Activated CD8-positive, alpha-beta memory T cell treated with anti-CD3 and anti-CD28 coated beads for 24 hours (primary cell): ENCODE measurements around the gene PPFIA1.
A peak's percentile ranks its signal among the peaks of the same experiment; 100 is the strongest.
"Not testable (repeated sequence)": the region's sequence is repeated elsewhere in the genome, so short reads cannot be mapped to it uniquely, and the experiment has no call there.

Experiments used
- DNase-seq: peaks from one replicate; pipeline ENCODE4 v3.0.0-alpha.2; 2020

Gene PPFIA1

DNA sequence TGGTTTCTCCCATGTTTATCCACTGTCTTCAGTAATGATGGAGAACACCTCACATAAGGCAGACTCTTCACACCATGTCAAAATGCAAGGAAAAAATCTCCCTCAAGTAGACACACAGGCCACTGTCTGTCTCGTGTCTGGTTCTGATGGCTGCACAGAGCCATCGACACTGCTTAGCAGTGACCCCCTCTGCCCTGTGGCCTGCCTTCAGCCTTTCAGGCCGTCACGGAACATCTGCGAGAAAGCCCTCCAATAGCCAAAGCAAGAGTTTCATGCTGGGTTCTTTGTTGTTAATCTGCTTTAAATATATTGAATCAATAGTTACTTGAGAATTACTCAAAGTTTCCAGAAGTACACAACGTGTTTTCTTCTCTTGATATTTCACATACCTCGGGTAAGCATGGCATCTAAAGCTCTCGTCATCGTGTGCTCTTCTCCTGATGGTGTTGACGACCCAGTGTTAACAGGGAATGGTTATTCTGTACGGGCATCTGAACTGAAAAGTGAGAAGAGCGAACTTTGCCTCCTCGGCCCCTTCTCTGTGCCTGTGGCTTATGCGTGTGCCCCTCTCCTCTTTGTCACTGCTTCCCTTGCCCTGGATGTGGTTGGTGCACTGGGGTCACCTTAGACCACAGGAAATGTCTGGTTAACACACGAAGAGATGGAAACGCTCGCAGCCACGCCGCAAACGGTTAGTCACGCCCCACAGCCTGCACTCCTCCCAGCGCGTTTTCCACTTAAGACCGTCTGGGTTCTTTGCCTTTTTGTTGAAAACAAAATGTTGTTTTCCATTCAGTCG is 94.5 kb downstream of the PPFIA1 start:
- peak; percentile 86 for DNase-seq

DNA sequence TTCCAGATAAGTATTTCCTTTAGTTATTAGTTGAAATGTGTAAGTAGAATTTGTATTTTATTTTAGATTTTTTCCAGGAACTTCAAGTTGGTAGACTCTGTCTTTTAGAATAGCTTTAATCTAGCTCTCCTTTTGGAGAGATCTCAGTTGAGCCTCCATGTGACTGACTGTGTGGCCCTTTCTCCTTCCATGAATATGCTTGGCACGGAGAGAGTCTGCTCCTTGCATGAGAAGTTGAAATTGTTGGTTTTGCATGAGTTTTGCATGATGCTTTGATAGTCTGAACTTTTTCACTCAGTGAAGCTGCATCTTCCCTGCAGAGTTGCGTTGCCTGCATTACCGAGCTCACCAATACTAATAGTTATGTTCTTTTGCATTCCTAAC is 95.0 kb downstream of the PPFIA1 start:
- peak; percentile 57 for DNase-seq

DNA sequence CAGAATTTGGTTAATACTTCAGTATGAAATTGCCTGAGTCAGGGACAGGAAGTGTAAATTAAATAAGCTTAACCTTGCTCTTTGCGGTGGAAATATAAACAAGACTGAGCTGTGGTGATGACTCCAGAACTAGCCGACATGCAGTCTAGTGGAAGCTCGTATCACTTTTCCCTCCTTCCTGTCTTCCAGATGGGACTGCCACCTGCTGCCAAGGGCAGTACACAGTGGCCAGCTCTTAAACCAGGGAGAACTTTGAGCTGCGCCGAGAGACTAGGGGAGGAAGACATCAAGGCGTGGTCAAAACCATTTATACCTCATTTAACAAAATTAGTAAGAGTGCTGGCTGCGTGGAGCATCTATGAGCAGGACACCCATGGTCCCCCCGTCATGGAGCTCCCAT is 96.6 kb downstream of the PPFIA1 start:
- DNase-seq, result peak; percentile 54

DNA sequence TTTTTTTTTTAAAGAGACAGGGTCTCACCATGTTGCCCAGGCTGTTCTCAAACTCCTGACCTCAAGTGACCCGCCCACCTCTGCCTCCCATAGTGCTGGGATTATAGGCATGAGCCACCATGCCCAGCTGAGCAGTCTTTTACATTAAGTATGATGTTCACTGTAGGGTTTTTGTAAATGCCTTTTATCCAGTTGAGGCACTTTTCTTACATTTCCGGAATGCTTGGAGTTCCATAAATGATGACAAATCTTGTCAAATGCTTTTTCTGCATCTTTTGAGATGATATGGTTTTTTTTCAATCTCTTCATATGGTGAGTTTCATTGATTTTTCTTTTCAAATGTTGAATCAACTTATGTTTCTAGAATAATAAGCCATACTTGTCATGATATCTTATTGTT is 98.5 kb downstream of the PPFIA1 start:
- peak; percentile 19 for DNase-seq

DNA sequence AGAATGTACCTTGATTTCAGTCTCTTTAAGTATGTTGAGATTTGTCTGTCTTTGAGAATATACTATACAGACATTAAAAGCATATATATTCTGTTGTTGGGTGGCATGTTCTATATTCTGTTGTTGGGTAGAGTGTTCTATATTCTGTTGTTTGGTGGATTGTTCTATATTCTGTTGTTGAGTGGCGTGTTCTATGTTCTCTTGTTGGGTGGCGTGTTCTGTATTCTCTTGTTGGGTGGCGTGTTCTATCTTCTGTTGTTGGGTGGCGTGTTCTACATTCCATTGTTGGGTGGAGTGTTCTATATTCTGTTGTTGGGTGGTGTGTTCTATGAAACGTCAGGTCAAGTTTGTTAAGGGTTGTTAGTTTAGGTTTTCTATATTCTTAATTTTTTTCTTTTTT is 100.8 kb downstream of the PPFIA1 start:
- DNase-seq, result no peak

DNA sequence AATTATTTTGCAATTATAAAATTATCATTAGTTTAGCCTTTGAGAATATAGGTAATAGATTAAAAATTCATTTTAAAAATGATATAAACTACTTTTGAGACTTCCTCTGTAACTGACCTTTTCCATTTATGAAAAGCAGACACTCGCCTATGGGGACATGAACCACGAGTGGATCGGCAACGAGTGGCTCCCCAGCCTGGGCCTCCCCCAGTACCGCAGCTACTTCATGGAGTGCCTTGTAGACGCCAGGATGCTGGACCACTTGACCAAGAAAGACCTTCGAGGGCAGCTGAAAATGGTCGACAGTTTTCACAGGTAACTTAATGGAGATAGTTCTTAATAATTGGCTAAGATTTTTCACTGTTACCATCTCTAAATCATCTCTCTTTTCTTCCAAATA is 101.6 kb downstream of the PPFIA1 start:
- no peak for DNase-seq

DNA sequence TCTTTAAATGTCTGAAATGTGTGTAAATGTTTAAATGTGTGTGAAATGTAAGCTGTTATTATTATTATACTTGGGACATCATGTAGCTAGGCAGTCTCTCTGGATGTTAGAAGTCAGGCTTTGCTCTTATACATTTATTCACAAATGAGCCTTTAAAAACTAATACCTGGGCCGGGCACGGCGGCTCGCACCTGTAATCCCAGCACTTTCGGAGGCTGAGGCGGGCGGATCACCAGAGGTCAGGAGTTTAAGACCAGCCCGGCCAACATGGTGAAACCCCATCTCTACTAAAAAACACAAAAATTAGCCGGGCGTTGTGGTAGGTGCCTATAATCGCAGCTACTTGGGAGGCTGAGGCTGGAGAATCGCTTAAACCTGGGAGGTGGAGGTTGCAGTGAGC is 106.1 kb downstream of the PPFIA1 start:
- no peak for DNase-seq

DNA sequence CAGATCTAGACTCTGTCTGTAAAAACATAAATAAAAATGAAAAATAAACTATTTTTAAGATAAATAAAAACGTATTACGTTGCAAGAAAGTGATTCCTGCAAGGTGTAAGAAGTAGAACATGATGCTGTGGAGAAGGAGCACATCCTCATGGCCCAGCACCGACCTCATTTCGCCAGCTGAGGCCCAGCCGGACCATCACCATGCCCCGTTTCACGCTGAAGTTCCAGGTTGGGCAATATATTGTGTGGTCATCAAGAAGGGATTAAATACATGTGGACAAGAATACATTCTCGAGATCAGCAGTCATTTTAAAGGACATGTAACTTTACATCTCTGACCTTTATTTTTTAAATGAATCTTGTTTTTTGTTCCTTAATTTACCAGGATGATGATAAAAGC is 107.2 kb downstream of the PPFIA1 start:
- no peak for DNase-seq

DNA sequence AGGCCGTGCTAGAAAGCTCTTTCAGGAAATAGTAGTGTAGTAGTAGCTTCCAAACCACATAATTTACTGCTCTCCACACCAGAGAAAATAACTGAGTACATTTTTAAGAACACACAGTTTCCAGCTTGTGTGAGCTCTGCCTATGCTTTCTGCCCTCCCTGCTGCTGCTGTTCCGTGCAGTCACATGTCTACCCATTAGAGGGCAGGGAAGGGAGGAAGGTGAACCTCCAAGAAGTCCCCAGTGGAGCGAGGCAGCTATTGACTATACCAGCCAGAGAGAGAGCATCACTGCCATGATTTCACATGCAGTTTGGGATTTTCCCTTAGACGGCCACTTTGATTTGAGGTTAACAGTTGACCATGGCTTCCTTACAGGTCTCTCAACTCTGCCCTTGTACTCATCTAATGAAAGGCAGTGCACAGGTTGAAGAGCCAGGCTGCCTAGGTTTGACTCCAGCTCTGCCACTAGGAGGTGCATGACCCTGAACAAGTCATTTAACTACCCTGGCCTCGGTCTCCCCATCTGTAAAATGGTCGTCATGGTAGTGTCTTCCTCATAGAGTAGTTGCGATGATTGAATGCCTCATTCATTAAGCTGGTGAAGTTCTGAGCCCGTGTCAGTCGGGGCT is 108.1 kb downstream of the PPFIA1 start:
- DNase-seq, result no peak

DNA sequence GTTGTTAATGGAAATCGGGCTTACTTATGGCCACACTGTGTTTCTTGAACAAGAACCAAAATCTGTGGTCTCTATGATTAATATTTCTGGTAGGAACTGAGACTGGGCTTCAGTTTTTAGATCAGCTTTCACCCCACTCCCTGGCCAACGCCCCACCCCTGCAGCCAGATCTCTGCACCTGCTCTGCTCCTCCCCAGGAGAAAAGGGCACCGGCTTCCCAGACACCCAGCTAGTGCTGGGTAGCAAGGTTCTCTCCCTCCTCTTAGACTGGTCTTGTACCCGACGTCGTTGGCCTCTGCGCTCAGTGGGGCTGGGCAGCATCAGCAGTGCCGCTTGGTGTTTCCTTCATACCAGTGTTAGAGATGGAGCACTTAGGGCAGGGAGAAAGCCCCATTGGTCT is 110.9 kb downstream of the PPFIA1 start:
- DNase-seq, result no peak

DNA sequence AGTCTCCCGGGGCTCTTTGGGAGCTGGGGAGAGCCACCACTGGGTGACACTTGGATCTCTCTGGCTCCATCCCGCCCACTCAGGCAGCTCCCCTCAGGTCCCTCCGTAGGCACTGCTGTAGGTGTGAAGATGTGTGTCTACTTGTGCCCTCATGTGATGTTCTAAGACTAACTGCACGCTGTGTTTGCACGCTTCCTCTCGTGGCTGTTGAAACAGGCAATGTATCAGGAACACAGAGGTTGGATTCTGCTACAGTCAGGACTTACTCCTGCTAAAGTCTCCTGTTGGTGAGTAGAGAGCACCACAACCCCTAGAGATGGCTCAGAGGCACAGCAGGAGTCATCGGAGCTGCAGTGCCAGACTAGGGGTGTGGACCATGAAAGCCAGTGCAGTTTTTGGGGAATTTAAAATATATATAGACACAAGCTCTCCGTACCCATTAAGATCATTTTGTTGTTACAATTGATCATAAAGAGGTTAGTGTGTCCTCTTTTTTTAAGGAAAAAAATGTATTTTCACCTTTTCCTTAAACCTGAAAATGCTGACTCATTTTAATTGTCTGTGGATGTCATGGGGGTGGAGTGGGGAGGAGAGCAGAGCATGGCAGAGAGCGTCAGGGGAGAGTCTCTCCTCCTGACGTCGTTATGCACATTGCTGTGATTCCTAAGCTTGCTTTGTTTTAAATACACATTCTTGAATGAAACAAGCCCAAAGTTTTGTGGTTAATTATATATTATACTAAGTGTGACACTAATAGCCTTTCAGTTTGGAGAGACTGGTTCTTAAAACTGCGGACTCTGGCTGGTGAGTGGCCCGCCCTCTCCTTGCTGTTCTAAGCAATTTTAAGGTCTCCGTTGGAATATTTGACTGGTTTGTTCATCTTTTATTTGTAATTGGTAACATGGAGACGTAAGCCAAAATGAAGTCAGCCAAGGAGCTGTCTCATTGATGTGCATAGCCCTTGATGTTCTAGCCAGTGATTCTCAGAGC is 111.7 kb downstream of the PPFIA1 start:
- DNase-seq, result no peak

DNA sequence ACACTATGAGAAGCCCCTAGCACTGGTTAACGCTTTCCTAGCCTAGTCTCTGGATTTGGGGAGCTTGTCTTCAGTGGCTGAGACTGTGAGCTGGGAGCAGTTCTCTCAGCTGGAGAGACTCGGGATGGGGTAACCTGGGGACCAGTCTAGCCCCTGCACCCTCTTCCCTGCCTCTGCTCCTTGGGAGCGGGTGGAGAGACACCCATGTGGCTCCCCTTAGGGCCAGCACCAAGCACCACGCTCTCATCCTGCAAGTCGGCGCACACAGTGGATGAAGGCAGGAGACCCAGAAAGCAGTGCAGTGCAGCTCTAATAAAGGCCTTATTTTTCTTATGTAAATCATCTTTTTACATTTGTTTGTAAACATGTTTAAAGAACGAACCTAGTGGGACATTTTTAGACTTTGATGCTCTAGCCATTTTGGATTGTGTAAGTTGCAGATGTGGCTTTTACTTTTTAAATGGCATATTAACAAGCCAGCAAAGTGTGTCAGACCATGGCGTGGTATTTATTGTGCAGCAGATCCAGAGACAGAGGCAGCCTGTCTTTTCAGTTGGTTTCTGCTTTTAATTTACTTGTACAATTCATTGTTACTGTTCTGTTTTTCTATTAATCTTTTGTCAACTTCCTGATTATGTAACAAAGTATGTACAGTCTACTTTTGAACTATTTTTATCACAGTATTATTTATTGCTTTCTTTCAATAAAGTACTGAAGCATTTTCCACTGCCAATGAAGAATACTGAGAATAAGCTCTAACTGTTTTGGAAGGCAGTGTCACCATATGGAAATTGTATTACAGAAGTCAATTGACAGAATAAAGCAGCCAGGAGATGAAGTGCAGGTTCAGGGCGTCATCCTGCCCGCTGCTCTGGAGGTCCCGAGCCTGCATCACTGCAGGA is 113.4 kb downstream of the PPFIA1 start:
- DNase-seq, result no peak

DNA sequence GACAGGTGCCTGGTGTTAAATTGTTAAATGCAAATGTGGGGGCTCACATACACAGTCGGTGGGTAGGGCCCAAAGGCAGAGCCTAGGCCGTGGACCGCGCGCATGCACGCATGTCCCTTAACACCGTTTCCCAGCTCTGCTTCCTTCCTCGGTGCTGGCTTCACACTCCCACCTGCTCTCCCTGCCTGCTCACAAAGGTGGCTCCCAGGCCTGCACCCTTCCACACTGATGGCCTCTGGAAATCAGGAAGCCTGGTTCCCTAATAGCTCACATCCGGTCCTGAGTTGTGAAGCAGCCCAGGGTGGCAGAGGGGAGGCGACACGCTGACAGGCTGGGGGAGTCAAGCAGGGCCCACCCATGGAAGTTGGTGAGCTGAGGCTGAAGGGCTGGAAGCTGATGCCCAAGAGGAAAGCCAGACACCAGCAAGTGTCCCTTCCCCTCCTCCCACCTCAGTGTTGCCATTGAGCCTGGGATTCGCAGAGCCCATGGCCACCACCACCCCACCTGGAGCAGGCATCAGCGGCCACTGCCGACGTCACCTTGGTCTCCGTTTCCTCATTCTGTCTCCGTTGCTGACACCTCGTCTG is 114.2 kb downstream of the PPFIA1 start:
- DNase-seq, result no peak

DNA sequence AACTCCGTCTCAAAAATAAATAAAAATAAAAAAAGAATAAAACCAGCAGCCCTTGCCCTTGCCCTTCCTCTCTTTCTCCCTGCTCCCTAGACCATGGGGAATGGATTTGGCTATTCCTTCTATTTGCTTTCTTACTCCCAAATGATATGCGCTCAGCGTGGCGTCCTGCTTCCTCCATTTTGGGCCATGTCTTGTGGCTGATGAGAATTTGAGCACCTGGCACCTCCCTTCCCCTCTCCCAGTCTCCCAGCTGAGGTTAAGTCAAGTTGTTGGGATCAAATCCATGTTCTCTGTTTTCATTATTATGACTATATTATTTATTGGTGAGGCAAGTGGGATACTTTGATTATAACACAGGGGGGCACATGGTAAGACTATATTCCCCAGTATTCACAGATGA is 117.1 kb downstream of the PPFIA1 start:
- no peak for DNase-seq

DNA sequence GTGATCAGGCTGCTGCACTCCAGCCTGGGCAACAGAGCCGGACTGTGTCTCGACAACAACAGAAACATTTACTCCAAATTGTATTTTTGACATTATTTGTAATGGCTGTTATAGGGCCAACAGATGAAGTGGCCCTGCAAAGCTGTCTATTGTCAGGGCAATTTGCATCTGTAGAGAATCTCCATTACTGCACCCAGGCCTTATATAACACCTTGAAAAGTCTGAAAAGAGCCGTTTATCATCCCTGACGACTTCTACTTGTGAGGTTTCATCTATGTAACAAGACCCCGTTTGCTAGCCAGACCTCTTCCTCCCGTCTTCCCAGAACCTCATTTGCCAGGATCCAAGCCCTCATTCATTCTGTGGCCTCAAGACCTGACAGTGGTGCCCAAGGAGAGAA is 118.7 kb downstream of the PPFIA1 start:
- DNase-seq, result no peak

DNA sequence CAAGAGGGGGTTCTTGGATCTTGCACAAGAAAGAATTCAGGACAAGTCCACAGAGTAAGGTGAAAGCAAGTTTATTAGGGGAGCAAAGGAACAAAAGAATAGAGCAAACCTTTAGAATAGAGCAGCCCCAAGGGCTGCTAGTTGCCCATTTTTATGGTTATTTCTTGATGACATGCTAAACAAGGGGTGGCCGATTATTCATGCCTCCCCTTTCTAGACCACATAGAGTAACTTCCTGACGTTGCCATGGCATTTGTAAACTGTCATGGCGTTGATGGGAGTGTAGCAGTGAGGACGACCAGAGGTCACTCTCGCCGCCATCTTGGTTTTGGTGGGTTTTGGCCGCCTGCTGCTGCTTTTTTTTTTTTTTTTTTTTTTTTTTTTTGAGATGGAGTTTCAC is 120.4 kb downstream of the PPFIA1 start:
- not testable (repeated sequence) for DNase-seq

DNA sequence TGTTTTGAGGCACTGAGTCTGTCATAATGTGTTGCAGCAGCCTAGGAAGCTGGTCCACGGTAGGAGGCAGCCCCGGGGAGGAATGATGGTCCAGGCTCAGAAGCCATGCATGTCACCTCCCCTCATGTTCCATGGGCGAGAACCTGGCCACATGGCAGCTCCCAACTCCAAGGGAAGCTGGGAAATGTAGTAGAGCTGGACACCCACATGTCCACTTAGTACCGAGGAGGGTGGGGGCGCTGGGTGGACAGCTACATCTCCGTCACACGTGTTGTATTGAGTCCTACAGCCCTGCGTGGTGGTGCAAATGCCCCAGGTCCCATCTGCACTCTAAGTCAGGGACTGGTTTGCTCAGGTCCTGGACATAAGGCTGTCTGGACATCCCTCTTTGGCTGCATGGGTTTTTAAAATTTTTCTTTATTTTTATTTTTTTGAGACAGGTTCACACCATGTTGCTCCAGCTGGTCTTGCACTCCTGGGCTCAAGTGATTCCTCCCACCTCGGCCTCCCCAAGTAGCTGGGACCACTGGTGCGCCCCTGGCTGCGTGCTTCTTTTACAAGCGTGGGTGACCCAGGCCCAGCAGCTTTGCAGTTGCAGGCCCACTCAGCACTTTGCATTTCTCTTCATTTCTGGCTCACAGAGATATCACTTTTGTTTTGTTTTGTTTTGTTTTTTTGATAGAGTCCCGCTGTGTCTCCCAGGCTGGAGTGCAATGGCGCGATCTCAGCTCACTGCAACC is 123.9 kb downstream of the PPFIA1 start:
- DNase-seq, result no peak

DNA sequence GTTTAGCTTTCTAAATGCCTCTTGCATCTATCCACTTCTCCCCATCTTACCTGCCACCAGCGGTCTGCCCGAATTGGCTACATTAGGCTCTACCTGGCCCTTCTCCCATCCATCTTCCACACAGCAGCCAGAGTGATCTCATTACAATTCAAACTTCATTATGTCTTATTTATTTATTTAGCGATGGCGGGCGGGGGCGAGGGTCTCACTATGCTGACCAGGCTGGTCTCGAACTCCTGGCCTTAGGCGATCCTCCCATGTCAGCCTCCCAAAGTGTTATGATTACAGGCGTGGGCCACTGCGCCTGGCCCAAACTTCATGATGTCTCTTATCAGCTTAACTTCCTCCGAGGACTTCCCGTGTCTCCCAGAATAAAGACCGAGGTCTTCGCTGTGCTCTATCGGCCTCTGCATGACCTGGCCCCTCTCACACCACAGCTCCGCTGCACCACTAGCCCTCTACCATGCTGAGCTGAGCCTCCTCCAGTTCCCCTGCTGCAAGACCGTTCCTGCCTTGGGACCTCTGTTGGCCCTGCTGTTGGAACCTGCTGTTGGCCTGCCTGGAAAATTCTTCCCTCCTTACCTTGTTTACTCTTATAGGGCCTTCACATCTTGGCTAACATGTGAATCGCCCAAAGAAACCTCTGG is 127.0 kb downstream of the PPFIA1 start:
- DNase-seq, result peak; percentile 71

DNA sequence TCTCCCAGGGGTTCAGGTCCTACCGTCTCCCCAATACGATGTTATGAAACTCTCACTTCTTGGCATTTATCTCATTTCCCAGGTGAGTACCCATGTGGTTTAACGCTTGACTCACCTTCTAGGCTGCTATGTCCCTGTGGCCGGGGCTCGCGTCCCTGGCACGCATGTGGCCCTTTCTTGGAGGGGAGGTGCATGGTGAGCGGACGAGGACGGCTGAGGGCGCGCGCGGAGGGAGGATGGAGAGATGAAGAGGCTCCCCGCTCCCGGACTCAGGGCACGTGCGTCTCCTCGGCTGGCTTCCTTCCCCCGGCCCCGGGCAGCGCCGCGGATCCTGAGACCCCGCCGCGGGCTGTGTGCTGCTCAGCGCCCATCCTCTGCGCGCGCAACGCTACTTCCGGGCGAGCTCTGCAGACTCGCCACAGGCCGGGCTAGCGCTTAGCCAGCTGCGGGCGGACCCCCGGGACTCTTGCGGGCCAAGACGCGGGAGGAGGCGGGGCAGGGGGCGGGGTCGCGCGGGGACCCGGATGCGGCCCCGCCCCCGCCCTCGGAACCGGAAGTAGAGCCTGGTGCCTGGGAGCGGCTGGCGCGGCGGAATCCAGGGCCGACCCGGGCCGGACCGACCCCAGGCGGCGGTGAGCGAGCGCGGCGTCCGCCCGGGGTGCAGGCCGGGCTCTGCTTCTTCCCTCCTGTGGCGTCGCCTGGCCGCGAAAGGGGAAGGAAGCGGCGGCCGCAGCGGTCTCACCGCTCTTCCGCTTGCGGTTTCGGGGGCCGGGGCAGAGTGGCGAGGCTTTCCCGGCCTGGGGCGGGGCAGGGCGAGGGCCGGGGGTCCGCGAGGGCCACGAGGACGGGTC is 127.7 kb downstream of the PPFIA1 start, which contains the start of gene CTTN:
Gene CTTN (plus strand): TSS at position 547 of the 851 bp plus-strand sequence. CDS start 8,769 bp downstream, outside the sequence.
- peak; percentile 88 for DNase-seq
